Amniotic epithelial cell (primary cell): ENCODE results near the gene MRPL49.

Source experiments
- DNase-seq: peaks from one replicate; pipeline ENCODE4 v3.0.0-alpha.2; 2010; ENCODE audit warnings: low read depth

Gene MRPL49

GRCh38 chr11:65121865-65122696 is at the start of gene MRPL49, which contains the start of gene FAU:
Gene MRPL49 (plus strand): TSS chr11:65122321. CDS start chr11:65122347, 26 bp downstream.
Gene FAU (minus strand): TSS chr11:65122134. CDS start chr11:65121813, 321 bp downstream.
- peak; percentile 96 for DNase-seq

GRCh38 chr11:65072631-65072966 is 49.5 kb upstream of the MRPL49 start:
- no peak for DNase-seq

- peak; percentile 72 for DNase-seq
Observed at GRCh38 chr11:65077451-65077850, 44.7 kb upstream of the MRPL49 start.

- peak; percentile 46 for DNase-seq
Observed at GRCh38 chr11:65078151-65078550, 44.0 kb upstream of the MRPL49 start.

GRCh38 chr11:65078786-65079342 is 43.3 kb upstream of the MRPL49 start:
- DNase-seq, result no peak

- no peak for DNase-seq
Observed at GRCh38 chr11:65083134-65083833, 38.8 kb upstream of the MRPL49 start.

GRCh38 chr11:65083834-65084597 is 38.1 kb upstream of the MRPL49 start, which contains the start of the genes CDCA5 and ZFPL1:
Gene CDCA5 (minus strand): TSS chr11:65084040. CDS start chr11:65083978, 62 bp downstream.
Gene ZFPL1 (plus strand): TSS chr11:65084222. CDS start chr11:65084699, 477 bp downstream.
- peak; percentile 90 for DNase-seq

- no peak for DNase-seq
Observed at GRCh38 chr11:65084598-65085375, 37.3 kb upstream of the MRPL49 start.

- DNase-seq, result no peak
Observed at GRCh38 chr11:65085446-65085845, 36.7 kb upstream of the MRPL49 start.

- DNase-seq, result no peak
Observed at GRCh38 chr11:65086809-65087208, 35.3 kb upstream of the MRPL49 start.

GRCh38 chr11:65087216-65087615 is 34.9 kb upstream of the MRPL49 start:
- no peak for DNase-seq

- DNase-seq, result no peak
Observed at GRCh38 chr11:65087827-65088226, 34.3 kb upstream of the MRPL49 start.

GRCh38 chr11:65089621-65090020 is 32.5 kb upstream of the MRPL49 start:
- DNase-seq, result no peak

- DNase-seq, result no peak
Observed at GRCh38 chr11:65090628-65091027, 31.5 kb upstream of the MRPL49 start.

- DNase-seq, result no peak
Observed at GRCh38 chr11:65095427-65095826, 26.7 kb upstream of the MRPL49 start.

- DNase-seq, result peak; percentile 94
Observed at GRCh38 chr11:65095974-65096806, 25.9 kb upstream of the MRPL49 start, which contains the start of gene VPS51. Gene VPS51 (plus strand): TSS chr11:65096214. CDS start chr11:65096251, 37 bp downstream.

GRCh38 chr11:65096926-65097325 is 25.2 kb upstream of the MRPL49 start:
- no peak for DNase-seq

GRCh38 chr11:65100674-65101350 is 21.3 kb upstream of the MRPL49 start:
- DNase-seq, result no peak
